A549 (cell line): ENCODE measurements around the gene CEBPB. TPM values are rescaled to one million over a fixed set of nuclear protein-coding genes. Genes with fewer than 3 reads are reported as not detected.

Experiments
- ATAC-seq, 2 experiments: fragments of 200-7000 bp in 1 of 2; fragments of >200 bp in 1 of 2; cut with Nextera tagmentation in 1 of 2; cut with Tn5 transposase in 1 of 2; 3 replicates each; pipeline versions ENCODE4 v1.8.0 to v1.9.1; 2018 to 2020; ENCODE audit warnings: mild to moderate bottlenecking in 1 of 2, moderate library complexity in 1 of 2
- CTCF ChIA-PET: fragments of 300-600 bp; sonication (Branson Sonifier 250); formaldehyde crosslinking; extraction: SDS; loops from one replicate; lab custom pipeline; 2021; ENCODE audit warnings: antibody characterized with exemption, inconsistent platforms; lab: Yijun Ruan, JAX
- POLR2A ChIA-PET: fragments of 350-600 bp; formaldehyde crosslinking; extraction: SDS; loops from one replicate; lab custom pipeline; 2021; ENCODE audit warnings: antibody characterized with exemption, inconsistent platforms; lab: Yijun Ruan, JAX
- DNase-seq, 2 experiments: peaks; one replicate each; pipeline versions ENCODE4 v3.0.0 to v3.0.0-alpha.2; 2011 to 2016; ENCODE audit warnings: low read depth in 1 of 2, low spot score in 1 of 2
- FAIRE-seq: peaks from 2 replicates; lab custom pipeline; 2011; peaks lifted over from hg19 to GRCh38; lab: Jason Lieb, UNC
- H3K27ac ChIP-seq, 2 experiments: fragments of >200 bp; sonication (Bioruptor Twin); formaldehyde crosslinking; 3 replicates each; pipeline ENCODE4 v1.5.1; 2016 to 2017
- H3K4me1 ChIP-seq: fragments of >200 bp; sonication (Bioruptor Twin); formaldehyde crosslinking; 3 replicates; pipeline ENCODE4 v1.6.1; 2016
- H3K4me2 ChIP-seq: fragments of >200 bp; sonication (Bioruptor Twin); formaldehyde crosslinking; 3 replicates; pipeline ENCODE4 v1.6.1; 2016
- H3K4me3 ChIP-seq: fragments of >200 bp; sonication (Bioruptor Twin); formaldehyde crosslinking; 3 replicates; pipeline ENCODE4 v1.5.1; 2016
- H3K9me3 ChIP-seq: fragments of >200 bp; sonication (Bioruptor Twin); formaldehyde crosslinking; 3 replicates; pipeline ENCODE4 v1.6.1; 2016
- CBX8 ChIP-seq: fragments of 200-600 bp; sonication (generic); IDR thresholded peaks from 2 replicates; pipeline ENCODE4 v1.6.1; 2016
- EHF ChIP-seq: fragments of 250-450 bp; sonication (Bioruptor Pico); IDR thresholded peaks from 2 replicates; pipeline ENCODE4 v1.5.0; 2020; ENCODE audit warnings: mild to moderate bottlenecking
- EHMT2 ChIP-seq: fragments of 200-600 bp; sonication (generic); IDR thresholded peaks from 2 replicates; pipeline ENCODE4 v1.6.1; 2016; ENCODE audit warnings: antibody characterized with exemption, low read depth, mild to moderate bottlenecking, moderate library complexity
- EP300 ChIP-seq, 2 experiments: fragments of >200 bp; sonication (Bioruptor Twin); formaldehyde crosslinking; IDR thresholded peaks; 2 replicates in 1 of 2; 3 replicates in 1 of 2; pipeline ENCODE4 v1.6.1; 2016 to 2017
- FOSB ChIP-seq: fragments of 250-450 bp; sonication (Bioruptor Pico); IDR thresholded peaks from 2 replicates; pipeline ENCODE4 v1.5.0; 2020; ENCODE audit warnings: mild to moderate bottlenecking, moderate library complexity
- FOSL2 ChIP-seq, 2 experiments: fragments of 450-650 bp in 1 of 2; fragments of >200 bp in 1 of 2; sonication (Bioruptor Twin) in 1 of 2; formaldehyde crosslinking; IDR thresholded peaks; 2 replicates each; pipeline versions ENCODE4 v1.5.0 to v1.6.1; 2016 to 2020; ENCODE audit warnings: mild to moderate bottlenecking in 1 of 2, moderate library complexity in 1 of 2
- FOXS1 ChIP-seq: fragments of 250-450 bp; sonication (Bioruptor Pico); IDR thresholded peaks from 2 replicates; pipeline ENCODE4 v1.5.0; 2020; ENCODE audit warnings: mild to moderate bottlenecking, moderate library complexity
- HOXB5 ChIP-seq: fragments of 250-450 bp; sonication (Bioruptor Pico); IDR thresholded peaks from 2 replicates; pipeline ENCODE4 v1.5.0; 2020; ENCODE audit warnings: mild to moderate bottlenecking, moderate library complexity
- JUN ChIP-seq, 2 experiments: fragments of >200 bp; sonication (Bioruptor Twin); formaldehyde crosslinking; IDR thresholded peaks; 2 replicates in 1 of 2; 3 replicates in 1 of 2; pipeline ENCODE4 v1.6.1; 2016 to 2017
- JUNB ChIP-seq: fragments of >200 bp; sonication (Bioruptor Twin); formaldehyde crosslinking; IDR thresholded peaks from 2 replicates; pipeline ENCODE4 v1.6.1; 2016
- KDM5A ChIP-seq: fragments of 200-600 bp; sonication (generic); IDR thresholded peaks from 2 replicates; pipeline ENCODE4 v1.6.1; 2016; ENCODE audit warnings: antibody characterized with exemption, mild to moderate bottlenecking
- MAFK ChIP-seq: fragments of 450-650 bp; IDR thresholded peaks from 2 replicates; pipeline ENCODE4 v1.6.1; 2014; ENCODE audit not compliant: partially characterized antibody
- NPAS2 ChIP-seq: fragments of 250-450 bp; sonication (Bioruptor Pico); IDR thresholded peaks from 2 replicates; pipeline ENCODE4 v1.8.0; 2022; ENCODE audit warnings: mild to moderate bottlenecking, moderate library complexity, borderline replicate concordance
- NR3C1 ChIP-seq: fragments of >200 bp; sonication (Bioruptor Twin); formaldehyde crosslinking; IDR thresholded peaks from 3 replicates; pipeline ENCODE4 v1.6.1; 2017
- PHF8 ChIP-seq: fragments of 200-600 bp; sonication (generic); IDR thresholded peaks from 2 replicates; pipeline ENCODE4 v1.6.1; 2016; ENCODE audit warnings: low read depth, mild to moderate bottlenecking, antibody characterized with exemption, moderate library complexity, borderline replicate concordance
- POLR2A ChIP-seq: IDR thresholded peaks from 2 replicates; pipeline ENCODE4 v1.6.1; 2012; ENCODE audit warnings: mild to moderate bottlenecking, low read length
- RARB ChIP-seq: fragments of 250-450 bp; sonication (Bioruptor Pico); IDR thresholded peaks from 2 replicates; pipeline ENCODE4 v1.8.0; 2021; ENCODE audit warnings: mild to moderate bottlenecking, moderate library complexity
- TP53 ChIP-seq: fragments of 250-450 bp; sonication (Bioruptor Pico); IDR thresholded peaks from 2 replicates; pipeline ENCODE4 v1.5.0; 2021; ENCODE audit warnings: mild to moderate bottlenecking, moderate library complexity
- ZC3H11A ChIP-seq: fragments of 450-650 bp; IDR thresholded peaks from 2 replicates; pipeline ENCODE4 v1.6.1; 2014; ENCODE audit warnings: antibody characterized with exemption, mild to moderate bottlenecking
- ZSCAN20 ChIP-seq: fragments of 250-450 bp; sonication (Bioruptor Pico); IDR thresholded peaks from 2 replicates; pipeline ENCODE4 v1.8.0; 2022; ENCODE audit warnings: mild to moderate bottlenecking, moderate library complexity
- WGBS: methylation state at CpG from one replicate; pipeline ENCODE4 v1.1.6; 2017; ENCODE audit errors: missing lambda C conversion rate; 5-methylcytosine and 5-hydroxymethylcytosine counted together
- polyA plus RNA-seq, 4 experiments: library from polyadenylated mRNA; depleted of rRNA in 3 of 4; stranded (reverse); fragments of >200 nt; fragmentation: RNase III in 1 of 4; extraction: RNeasy Plus Mini Kit Qiagen cat#74134 plus additional on column Dnase treatment in 1 of 4; gene quantifications; 2 replicates in 3 of 4; 3 replicates in 1 of 4; pipeline ENCODE4 v1.2.3, GENCODE V29; 2011 to 2017
- TF ChIP-seq, protein P1 (sequence below): fragments of >200 bp; sonication (Bioruptor Twin); formaldehyde crosslinking; IDR thresholded peaks from 3 replicates; pipeline ENCODE4 v1.5.1; 2016
- TF ChIP-seq, protein P2 (sequence below): fragments of 150-350 bp; IDR thresholded peaks from 2 replicates; pipeline ENCODE4 v1.6.1; 2014; ENCODE audit warnings: low read depth, mild to moderate bottlenecking, low read length
- TF ChIP-seq, protein P3 (sequence below): fragments of >200 bp; sonication (Bioruptor Twin); formaldehyde crosslinking; IDR thresholded peaks from 3 replicates; pipeline ENCODE4 v1.6.1; 2016
- TF ChIP-seq, protein P4 (sequence below): fragments of 450-650 bp; IDR thresholded peaks from 2 replicates; pipeline ENCODE4 v1.6.1; 2014; ENCODE audit warnings: antibody characterized with exemption
- TF ChIP-seq, protein P5 (sequence below): IDR thresholded peaks from 2 replicates; pipeline ENCODE4 v1.6.1; 2012; ENCODE audit warnings: low read depth, borderline replicate concordance

Gene CEBPB
- polyA plus RNA-seq, 2 of the 4 experiments (the other 2 are of a cell fraction): 45.4 to 74.0 TPM

DNA sequence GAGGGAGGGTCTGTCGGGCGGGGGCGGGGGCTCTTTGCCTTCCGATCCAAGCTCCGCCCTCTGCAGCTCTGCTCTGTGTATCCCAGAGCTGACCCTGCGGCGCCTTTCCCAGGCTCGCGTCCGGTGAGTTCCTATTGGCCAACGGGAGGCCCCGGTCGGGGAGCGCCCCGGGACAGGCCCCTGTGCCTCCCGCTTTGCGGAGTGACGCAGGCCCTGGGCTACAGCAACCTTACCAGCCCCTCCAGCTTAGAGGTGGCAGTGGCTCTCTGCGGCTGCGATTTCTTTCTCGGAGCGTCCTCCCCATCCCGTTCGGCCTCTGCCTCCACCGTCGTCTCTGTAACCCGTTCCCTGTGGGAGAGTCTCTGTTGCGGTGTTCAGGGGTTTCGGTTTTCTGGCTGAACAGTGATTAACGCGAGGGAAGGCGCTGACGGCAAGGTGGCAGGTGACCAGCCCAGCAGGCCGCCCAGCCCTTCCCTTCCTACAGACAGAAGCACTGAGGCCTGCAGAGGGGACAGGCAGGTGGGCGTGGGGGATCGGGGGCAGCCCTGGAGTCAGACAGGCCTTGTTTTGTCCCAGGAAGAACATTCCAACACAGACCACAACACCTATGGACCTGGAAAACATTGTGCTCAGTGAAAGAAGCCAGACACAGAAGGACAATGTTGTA is 18.1 kb upstream of the CEBPB start:
- peak overlapping the region; percentile 49 for H3K4me3 ChIP-seq
- DNase-seq (peak; percentile 91 to 95), ATAC-seq (peak; percentile 92 to 97), FAIRE-seq (no peak)
- WGBS: 1% methylated on average over 27 of the region's 36 CpGs
- no peak for TF ChIP-seq EHF (CRISPR knock-in tag)
- no peak for TF ChIP-seq FOSL2 (IDR thresholded peaks at IDR 0.05)
- TF ChIP-seq FOSL2 (CRISPR knock-in tag; IDR thresholded peaks at IDR 0.05): no peak
- TF ChIP-seq POLR2A: peak; percentile 50
- no peak for TF ChIP-seq MAFK
- peak in 1 of 2 experiments; percentile 33; a peak in 1 of 5 replicates for TF ChIP-seq JUN (IDR thresholded peaks at IDR 0.05)
- TF ChIP-seq JUNB: no peak
- TF ChIP-seq, protein P1, sequence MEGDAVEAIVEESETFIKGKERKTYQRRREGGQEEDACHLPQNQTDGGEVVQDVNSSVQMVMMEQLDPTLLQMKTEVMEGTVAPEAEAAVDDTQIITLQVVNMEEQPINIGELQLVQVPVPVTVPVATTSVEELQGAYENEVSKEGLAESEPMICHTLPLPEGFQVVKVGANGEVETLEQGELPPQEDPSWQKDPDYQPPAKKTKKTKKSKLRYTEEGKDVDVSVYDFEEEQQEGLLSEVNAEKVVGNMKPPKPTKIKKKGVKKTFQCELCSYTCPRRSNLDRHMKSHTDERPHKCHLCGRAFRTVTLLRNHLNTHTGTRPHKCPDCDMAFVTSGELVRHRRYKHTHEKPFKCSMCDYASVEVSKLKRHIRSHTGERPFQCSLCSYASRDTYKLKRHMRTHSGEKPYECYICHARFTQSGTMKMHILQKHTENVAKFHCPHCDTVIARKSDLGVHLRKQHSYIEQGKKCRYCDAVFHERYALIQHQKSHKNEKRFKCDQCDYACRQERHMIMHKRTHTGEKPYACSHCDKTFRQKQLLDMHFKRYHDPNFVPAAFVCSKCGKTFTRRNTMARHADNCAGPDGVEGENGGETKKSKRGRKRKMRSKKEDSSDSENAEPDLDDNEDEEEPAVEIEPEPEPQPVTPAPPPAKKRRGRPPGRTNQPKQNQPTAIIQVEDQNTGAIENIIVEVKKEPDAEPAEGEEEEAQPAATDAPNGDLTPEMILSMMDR: no peak
- TF ChIP-seq PHF8: peak; percentile 90
- no peak for TF ChIP-seq TP53 (CRISPR knock-in tag)
- no peak for TF ChIP-seq ZC3H11A
- 0 out of 2 replicates have a peak, but pooled peaks have one; percentile 35 for TF ChIP-seq RARB (CRISPR knock-in tag)
- TF ChIP-seq, protein P2, sequence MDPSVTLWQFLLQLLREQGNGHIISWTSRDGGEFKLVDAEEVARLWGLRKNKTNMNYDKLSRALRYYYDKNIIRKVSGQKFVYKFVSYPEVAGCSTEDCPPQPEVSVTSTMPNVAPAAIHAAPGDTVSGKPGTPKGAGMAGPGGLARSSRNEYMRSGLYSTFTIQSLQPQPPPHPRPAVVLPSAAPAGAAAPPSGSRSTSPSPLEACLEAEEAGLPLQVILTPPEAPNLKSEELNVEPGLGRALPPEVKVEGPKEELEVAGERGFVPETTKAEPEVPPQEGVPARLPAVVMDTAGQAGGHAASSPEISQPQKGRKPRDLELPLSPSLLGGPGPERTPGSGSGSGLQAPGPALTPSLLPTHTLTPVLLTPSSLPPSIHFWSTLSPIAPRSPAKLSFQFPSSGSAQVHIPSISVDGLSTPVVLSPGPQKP: no peak
- TF ChIP-seq NR3C1: no peak
- no peak for TF ChIP-seq CBX8
- TF ChIP-seq ZSCAN20 (CRISPR knock-in tag): no peak
- peak; percentile 31; the same call in 1 of the 2 replicates for TF ChIP-seq HOXB5 (CRISPR knock-in tag)
- TF ChIP-seq, protein P3, sequence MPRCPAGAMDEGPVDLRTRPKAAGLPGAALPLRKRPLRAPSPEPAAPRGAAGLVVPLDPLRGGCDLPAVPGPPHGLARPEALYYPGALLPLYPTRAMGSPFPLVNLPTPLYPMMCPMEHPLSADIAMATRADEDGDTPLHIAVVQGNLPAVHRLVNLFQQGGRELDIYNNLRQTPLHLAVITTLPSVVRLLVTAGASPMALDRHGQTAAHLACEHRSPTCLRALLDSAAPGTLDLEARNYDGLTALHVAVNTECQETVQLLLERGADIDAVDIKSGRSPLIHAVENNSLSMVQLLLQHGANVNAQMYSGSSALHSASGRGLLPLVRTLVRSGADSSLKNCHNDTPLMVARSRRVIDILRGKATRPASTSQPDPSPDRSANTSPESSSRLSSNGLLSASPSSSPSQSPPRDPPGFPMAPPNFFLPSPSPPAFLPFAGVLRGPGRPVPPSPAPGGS: no peak
- no peak for TF ChIP-seq EHMT2
- TF ChIP-seq EP300 (IDR thresholded peaks at IDR 0.05): no peak
- no peak for TF ChIP-seq NPAS2 (CRISPR knock-in tag)
- no peak for TF ChIP-seq FOXS1 (CRISPR knock-in tag)
- TF ChIP-seq, protein P4, sequence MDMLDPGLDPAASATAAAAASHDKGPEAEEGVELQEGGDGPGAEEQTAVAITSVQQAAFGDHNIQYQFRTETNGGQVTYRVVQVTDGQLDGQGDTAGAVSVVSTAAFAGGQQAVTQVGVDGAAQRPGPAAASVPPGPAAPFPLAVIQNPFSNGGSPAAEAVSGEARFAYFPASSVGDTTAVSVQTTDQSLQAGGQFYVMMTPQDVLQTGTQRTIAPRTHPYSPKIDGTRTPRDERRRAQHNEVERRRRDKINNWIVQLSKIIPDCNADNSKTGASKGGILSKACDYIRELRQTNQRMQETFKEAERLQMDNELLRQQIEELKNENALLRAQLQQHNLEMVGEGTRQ: no peak; the same call in 1 of the 2 replicates
- no peak for TF ChIP-seq FOSB (CRISPR knock-in tag)
- TF ChIP-seq, protein P5, sequence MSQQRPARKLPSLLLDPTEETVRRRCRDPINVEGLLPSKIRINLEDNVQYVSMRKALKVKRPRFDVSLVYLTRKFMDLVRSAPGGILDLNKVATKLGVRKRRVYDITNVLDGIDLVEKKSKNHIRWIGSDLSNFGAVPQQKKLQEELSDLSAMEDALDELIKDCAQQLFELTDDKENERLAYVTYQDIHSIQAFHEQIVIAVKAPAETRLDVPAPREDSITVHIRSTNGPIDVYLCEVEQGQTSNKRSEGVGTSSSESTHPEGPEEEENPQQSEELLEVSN: peak; percentile 34; the same call in 1 of the 2 replicates
- no peak for TF ChIP-seq KDM5A
- ChIA-PET CTCF (interaction anchor here (0.6 to 27.5 kb wide), 15 partner anchors 11 to 451 kb away, joined by 3 to 1085 read pairs (median 4); partner anchors contain the start of genes PEDS1 and UBE2V1), POLR2A (interaction anchor here (0.8 to 2.0 kb wide), 6 partner anchors 25 to 101 kb away, joined by 3 to 11 read pairs (median 4); no protein-coding TSS in a partner anchor)
- no peaks in the 10 kb centered on the region for H3K9me3 ChIP-seq
- H3K4me2 ChIP-seq: peak overlapping the region; percentile 92
- H3K27ac ChIP-seq: peak overlapping the region; percentile 82 to 89
- peaks cover 26% of the 10 kb centered on the region for H3K4me1 ChIP-seq
